CD4-positive, alpha-beta T cell treated with Interleukin-2 at 100 ng/mL for 4 hours (primary cell): Measurements from ENCODE around the gene METRNL.
"Not testable (repeated sequence)": the region's sequence is repeated elsewhere in the genome, so short reads cannot be mapped to it uniquely, and the experiment has no call there.

Experiments used
- DNase-seq: peaks from one replicate; pipeline ENCODE4 v3.0.0-alpha.2; 2020; ENCODE audit warnings: low spot score

The METRNL gene, protein sequence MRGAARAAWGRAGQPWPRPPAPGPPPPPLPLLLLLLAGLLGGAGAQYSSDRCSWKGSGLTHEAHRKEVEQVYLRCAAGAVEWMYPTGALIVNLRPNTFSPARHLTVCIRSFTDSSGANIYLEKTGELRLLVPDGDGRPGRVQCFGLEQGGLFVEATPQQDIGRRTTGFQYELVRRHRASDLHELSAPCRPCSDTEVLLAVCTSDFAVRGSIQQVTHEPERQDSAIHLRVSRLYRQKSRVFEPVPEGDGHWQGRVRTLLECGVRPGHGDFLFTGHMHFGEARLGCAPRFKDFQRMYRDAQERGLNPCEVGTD

DNA sequence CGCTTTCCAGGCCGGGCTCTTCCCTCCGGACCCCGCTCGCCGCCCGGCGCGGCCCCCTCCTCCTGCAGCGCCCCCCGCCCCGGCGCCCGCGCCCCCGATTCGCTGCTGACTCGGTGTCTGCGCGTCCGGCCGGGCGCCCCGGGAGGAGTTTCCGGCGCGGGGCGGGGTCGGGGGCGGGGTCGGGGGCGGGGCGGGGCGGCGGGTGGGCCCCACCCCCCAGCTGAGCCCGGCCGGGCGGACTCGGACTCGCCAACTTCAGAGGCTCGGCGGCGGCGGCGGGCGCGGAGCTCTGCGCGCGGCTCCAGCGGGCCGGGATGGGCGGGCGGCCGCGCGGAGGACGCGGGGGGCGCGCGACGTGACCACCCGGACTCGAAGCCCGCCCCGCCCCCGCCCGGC lies at the start of gene METRNL:
Gene METRNL (plus strand): TSS at position 258 of the 396 bp plus-strand sequence. CDS start 207 bp downstream, outside the sequence.
- DNase-seq, result peak; percentile 56

- no peak for DNase-seq
These were observed 49.0 kb upstream of the METRNL start for GRCh38 chr17:83030432-83030831.

DNA sequence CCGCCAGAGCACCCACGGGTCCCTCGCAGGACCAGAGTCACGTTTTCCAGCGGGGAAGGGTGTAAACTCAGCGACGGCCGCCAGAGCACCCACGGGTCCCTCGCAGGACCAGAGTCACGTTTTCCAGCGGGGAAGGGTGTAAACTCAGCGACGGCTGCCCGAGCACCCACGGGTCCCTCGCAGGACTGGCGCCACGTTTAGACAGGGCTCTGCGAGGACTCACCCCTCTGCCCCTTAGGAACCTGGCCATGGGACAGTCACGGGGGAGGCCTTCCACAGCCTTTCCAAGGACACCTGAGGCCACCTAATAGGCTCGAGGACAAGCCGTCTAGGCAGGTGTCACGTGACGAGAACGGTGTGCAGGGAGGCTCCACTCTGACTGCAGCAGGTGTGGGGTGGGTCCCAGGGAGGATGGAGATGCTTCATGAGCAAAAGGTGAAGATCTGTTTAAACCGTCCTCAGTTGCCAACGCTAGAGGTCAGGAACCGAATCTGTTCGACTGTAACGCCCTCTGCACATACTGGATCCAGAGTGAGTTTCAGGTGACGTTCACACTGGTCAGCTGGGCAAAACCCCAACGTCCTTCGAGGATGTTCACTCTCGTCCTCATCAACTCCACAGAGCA lies 48.0 kb upstream of the METRNL start:
- DNase-seq, result no peak

DNA sequence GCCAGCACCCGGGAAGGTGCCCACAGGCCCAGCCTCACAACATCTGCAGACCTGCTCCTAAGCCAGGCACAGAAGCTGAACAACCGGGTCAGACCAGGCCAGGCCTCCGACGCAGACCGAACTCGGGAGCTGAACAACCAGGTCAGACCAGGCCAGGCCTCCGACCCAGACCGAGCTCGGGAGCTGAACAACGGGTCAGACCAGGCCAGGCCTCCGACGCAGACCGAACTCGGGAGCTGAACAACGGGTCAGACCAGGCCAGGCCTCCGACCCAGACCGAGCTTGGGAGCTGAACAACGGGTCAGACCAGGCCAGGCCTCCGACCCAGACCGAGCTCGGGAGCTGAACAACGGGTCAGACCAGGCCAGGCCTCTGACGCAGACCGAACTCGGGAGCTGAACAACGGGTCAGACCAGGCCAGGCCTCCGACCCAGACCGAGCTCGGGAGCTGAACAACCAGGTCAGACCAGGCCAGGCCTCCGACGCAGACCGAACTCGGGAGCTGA lies 47.4 kb upstream of the METRNL start:
- not testable (repeated sequence) for DNase-seq

GRCh38 chr17:83032781-83033180 lies 46.6 kb upstream of the METRNL start:
- no peak for DNase-seq

DNA sequence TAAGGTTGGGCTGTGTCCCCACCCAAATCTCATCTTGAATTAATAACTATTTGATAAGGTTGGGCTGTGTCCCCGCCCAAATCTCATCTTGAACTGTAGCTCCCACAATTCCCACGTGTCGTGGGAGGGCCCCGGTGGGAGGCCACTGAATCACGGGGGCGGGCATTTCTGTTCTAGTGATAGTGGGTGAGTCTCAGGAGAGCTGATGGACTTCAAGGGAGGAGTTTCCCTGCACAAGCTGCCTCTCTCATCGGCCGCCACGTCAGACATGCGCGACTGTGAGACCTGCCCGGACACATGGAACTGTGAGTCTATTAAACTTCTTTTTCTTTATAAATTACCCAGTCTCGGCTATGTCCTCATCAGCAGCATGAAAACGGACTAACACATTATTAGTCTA lies 44.9 kb upstream of the METRNL start:
- no peak for DNase-seq

DNA sequence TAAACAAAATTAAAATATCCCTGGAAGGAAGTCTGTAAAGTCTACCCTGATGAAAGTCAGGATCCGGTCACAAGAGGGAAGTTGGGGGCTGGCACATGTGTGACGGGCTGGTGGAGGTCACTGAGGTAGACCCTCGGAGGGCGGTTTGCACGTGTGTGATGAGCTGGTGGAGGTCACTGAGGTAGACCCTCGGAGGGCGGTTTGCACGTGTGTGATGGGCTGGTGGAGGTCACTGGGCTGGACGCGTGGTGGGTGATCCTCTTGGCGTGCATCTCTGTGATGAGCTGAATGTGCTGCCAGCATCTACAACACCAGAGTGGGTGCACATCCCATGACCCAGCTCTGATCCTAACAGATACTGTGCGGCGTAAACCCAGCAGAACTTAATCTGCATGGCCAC lies 43.7 kb upstream of the METRNL start:
- no peak for DNase-seq

GRCh38 chr17:83036193-83036592 lies 43.2 kb upstream of the METRNL start:
- DNase-seq, result no peak

GRCh38 chr17:83036666-83037065 lies 42.7 kb upstream of the METRNL start:
- DNase-seq, result no peak

GRCh38 chr17:83037084-83037873 lies 42.1 kb upstream of the METRNL start:
- DNase-seq, result no peak

GRCh38 chr17:83037874-83038165 lies 41.6 kb upstream of the METRNL start:
- no peak for DNase-seq

DNA sequence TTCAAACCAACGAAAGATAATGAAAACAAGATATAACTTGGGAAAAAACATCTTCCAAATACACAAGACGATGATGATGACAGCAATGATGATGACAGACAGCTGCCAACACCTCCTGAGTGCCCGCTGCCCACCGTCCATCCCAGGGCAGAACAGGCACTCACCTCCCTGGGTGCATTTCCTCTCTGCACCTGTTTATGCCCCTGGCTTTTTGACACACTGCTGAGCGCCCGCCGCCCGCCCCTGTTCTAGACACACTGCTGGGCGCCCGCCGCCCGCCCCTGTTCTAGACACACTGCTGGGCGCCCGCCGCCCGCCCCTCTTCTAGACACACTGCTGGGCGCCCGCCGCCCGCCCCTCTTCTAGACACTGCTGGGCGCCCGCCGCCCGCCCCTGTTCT lies 40.4 kb upstream of the METRNL start:
- DNase-seq, result not testable (repeated sequence)

DNA sequence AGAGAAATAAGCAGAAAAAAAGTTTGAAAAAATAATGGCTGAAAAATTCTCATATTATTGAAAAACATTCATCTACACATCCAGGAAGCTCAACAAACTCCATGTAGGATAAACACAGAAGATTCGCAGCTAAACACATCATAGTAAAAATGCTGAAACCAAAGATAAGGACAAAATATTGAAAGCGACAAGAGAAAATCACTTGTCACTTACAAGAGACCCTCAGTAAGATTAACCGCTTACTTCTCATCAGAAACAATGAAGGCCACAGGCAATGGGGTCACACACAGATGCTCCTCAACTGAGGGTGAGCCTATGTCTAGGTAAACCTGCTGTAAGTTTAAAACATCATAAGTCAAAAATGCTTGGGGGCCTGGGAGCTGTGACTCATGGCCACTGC lies 38.1 kb upstream of the METRNL start:
- no peak for DNase-seq

DNA sequence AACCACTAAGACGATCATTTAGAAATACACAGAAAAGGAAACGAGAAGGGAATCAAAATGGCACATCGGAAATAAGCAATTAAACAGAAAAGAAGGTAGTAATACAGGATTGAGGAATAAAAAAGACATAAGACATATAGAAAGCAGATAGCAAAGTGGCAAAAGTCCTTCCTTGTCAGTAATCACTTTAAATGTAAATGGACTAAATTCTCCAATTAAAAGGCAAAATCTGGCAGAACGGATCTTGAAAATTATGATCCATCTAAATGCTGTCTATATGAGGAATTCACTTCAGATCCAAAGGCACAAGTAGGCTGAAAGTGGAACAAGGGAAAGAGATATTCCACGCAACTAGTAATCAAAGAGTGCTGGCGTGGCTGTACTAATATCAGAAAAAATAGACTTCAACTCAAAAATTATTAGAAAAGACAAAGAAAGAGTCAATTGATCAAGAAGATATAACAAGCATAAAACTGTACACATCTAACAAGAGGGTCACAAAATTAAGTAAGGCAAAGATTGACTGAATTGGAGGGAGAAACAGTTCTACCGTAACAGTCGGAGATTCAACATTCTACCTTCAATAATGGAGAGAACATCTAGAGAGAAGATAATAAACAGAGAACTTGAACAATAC lies 36.8 kb upstream of the METRNL start:
- DNase-seq, result no peak

DNA sequence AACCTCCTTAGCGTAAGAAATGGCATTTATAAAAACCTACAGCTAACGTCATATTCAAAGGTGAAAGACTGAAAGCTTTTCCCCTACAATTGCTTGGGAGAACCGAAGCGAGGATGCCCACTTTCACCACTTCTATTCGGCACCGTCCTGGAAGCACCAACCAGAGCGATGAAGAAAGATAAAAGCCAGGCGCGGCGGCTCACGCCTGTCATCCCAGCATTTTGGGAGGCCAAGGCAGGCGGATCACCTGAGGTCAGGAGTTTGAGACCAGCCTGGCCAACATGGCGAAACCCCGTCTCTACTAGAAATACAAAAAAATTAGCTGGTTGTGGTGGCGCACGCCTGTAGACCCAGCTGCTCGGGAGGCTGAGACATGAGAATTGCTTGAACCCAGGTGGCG lies 34.9 kb upstream of the METRNL start:
- DNase-seq, result not testable (repeated sequence)

GRCh38 chr17:83046448-83047181 lies 32.8 kb upstream of the METRNL start:
- DNase-seq, result no peak

GRCh38 chr17:83047182-83047478 lies 32.3 kb upstream of the METRNL start:
- no peak for DNase-seq

DNA sequence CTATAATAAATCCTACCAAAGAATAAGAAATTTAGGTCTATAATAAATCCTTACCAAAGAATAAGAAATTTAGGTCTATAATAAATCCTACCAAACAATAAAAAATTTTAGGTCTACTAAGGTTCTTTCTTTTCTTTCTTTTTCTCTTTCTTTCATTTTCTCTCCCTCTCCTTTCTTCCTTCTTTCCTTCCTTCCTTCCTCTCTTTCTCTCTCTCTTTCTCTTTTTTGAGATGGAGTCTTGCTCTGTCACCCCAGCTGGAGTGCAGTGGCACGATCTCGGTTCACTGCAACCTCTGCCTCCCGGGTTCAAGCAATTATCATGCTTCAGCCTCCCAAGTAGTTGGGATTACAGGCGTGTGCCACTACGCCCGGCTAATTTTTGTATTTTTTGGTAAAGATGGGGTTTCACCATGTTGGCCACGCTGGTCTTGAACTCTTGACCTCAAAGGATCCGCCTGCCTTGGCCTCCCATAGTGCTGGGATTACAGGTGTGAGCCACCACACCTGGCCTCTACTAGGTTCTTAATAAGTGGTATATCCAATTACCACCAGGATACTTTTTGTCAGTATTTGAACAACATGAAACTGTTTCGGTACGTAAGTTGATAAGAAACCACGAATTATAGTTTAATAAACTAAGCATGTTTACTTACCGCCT lies 31.5 kb upstream of the METRNL start:
- not testable (repeated sequence) for DNase-seq

GRCh38 chr17:83050651-83051395 lies 28.6 kb upstream of the METRNL start:
- DNase-seq, result no peak

DNA sequence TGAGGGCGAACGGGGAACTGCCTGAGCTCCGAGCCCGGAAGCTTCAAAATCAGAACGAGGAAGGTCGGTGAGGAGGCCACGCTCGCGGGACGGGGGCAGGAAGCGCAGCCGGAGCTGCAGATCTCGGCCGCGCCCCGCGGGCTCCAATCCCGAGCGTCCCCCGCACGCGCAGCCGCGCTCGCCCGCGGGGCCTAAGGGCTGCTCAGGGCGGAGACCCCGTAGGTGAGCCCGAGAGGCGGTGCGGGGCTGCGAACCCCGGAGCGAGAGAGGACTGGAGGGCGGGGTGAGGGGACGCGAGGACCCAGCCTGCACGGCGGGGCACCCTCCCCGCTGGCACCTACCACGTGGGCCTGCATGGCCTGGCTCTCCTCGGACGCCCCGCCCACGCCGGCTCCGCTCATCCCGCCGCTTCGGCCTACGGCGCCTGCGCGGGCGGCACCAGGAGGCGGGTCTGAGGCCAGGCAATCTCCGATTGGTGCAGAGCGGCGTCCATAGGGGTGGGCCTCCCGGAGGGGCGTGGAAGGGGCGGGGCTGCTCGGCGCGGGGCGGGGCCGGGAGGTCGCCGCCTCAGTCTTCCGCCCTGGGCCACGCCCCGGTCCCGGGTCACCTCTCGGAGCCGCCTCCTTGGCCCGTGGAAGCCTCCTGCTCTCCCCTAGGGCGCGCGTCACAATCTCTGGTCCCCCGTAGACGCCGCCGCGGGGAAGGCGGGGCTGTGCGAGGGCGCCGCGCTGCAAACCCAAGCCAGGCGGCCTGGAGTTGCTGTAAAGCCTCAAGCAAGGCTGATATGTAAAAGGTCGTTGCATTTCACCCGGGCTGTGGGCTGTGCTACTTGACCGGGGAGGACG lies 27.8 kb upstream of the METRNL start:
- peak; percentile 97 for DNase-seq
